AG09309 (cell line): ENCODE results near the gene DTWD2.
"Not testable (repeated sequence)": the region's sequence is repeated elsewhere in the genome, so short reads cannot be mapped to it uniquely, and the experiment has no call there.

Source experiments
- DNase-seq: peaks from one replicate; pipeline ENCODE4 v3.0.0-alpha.2; 2010; ENCODE audit warnings: low read depth
- H3K4me3 ChIP-seq: 2 replicates; pipeline ENCODE4 v1.5.1; 2011; ENCODE audit warnings: mild to moderate bottlenecking, low read depth, low read length, moderate library complexity; ENCODE audit not compliant: control insufficient read depth
- TF ChIP-seq, protein P1 (sequence below): IDR thresholded peaks from 2 replicates; pipeline ENCODE4 v1.5.1; 2011; ENCODE audit warnings: mild to moderate bottlenecking, low read depth, low read length, inconsistent platforms; ENCODE audit not compliant: insufficient read depth, control insufficient read depth; ENCODE audit errors: missing control alignments

The DTWD2 gene

DNA sequence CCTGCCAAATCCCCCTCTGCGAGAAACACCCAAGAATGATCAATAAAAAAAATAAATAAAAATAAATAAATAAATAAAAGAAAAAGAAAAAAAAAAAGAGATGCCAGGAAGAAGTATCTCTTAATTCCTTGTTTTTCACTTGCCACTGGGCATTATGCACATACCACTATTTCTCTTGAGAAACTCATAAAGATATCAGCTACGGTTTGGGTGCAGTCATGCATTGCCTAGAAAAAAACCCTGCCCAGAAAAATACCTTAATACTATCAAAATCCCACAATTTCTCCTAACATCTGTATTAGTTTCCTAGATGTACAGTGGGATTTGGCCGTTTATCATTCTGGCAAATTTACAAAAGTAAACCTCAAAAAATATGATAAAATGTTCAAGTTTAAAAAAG, 22.5 kb downstream of the DTWD2 start:
- TF ChIP-seq, protein P1, sequence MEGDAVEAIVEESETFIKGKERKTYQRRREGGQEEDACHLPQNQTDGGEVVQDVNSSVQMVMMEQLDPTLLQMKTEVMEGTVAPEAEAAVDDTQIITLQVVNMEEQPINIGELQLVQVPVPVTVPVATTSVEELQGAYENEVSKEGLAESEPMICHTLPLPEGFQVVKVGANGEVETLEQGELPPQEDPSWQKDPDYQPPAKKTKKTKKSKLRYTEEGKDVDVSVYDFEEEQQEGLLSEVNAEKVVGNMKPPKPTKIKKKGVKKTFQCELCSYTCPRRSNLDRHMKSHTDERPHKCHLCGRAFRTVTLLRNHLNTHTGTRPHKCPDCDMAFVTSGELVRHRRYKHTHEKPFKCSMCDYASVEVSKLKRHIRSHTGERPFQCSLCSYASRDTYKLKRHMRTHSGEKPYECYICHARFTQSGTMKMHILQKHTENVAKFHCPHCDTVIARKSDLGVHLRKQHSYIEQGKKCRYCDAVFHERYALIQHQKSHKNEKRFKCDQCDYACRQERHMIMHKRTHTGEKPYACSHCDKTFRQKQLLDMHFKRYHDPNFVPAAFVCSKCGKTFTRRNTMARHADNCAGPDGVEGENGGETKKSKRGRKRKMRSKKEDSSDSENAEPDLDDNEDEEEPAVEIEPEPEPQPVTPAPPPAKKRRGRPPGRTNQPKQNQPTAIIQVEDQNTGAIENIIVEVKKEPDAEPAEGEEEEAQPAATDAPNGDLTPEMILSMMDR = no peak
- no peak overlapping the region for H3K4me3 ChIP-seq
- DNase-seq = no peak

DNA sequence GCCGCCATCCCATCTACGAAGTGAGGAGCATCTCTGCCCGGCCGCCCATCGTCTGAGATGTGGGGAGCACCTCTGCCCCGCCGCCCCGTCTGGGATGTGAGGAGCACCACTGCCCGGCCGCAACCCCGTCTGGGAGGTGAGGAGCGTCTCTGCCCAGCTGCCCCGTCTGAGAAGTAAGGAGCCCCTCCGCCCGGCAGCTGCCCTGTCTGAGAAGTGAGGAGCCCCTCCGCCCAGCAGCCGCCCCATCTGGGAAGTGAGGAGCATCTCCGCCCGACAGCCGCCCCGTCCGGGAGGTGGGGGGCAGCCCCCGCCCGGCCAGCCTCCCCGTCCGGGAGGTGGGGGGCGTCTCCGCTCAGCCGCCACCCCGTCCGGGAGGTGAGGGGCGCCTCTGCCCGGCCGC, 23.4 kb downstream of the DTWD2 start:
- not testable (repeated sequence) for DNase-seq, H3K4me3 ChIP-seq

DNA sequence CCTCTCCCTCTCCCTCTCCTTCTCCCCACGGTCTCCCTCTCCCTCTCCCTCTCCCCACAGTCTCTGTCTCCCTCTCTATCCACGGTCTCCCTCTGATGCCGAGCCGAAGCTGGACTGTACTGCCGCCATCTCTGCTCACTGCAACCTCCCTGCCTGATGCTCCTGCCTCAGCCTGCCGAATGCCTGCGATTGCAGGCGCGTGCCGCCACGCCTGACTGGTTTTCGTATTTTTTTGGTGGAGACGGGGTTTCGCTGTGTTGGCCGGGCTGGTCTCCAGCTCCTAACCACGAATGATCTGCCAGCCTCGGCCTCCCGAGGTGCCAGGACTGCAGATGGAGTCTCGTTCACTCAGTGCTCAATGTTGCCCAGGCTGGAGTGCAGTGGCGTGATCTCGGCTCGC, 24.0 kb downstream of the DTWD2 start:
- not testable (repeated sequence) for DNase-seq, H3K4me3 ChIP-seq

DNA sequence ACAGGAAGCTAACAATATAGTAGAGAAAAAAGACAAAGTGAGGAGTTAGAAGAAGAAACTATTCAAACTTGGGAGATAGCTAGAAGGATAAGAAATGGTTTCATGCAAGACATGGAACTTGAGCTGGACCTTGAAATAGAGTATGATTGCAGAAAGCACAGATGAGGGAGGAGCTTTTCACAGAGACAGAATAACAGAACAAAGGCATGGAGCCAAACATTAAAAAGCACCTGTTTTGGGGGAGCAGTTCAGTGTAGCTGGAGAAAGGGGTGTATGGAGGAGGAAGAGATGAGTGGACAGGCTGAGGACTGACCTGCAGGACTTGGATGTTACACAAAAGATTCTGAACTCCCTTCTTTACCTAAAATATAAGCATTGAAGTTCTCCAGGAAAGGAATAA, 25.2 kb downstream of the DTWD2 start:
- TF ChIP-seq, protein P1 = no peak
- no peak overlapping the region for H3K4me3 ChIP-seq
- no peak for DNase-seq

DNA sequence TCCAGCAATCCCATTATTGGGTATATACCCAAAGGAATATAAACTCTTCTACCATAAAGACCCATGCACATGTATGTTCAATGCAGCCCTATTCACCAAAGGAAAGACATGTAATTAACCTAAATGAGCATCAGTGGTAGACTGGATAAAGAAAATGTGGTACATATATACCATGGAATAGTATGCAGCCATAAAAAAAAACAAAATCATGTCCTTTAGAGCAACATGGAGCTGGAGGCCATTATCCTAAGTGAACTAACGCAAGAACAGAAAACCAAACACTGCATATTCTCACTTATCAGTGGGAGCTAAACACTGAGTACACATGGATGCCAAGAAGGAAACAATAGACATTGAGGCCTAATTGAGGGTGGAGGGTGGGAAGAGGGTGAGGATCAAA, 27.8 kb downstream of the DTWD2 start:
- no peak for DNase-seq
- H3K4me3 ChIP-seq = no peak overlapping the region
- TF ChIP-seq, protein P1 = no peak

DNA sequence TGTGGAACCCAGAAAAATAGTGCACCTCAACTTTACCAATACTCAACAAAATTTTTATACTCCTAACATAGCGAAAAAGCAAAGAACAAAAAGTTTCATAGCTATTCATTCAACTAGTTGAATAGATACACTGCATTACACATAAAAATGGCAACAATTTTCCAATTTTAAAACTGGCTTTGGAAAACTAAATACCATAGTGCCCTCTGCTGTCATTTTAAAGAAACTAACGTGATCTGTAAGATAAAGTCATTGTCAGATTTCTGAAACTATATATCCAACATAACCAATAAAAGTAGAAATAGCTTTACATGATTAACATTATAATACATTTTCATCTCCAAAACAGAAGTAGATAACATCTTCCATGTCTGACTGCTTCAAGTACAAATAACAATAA, 31.6 kb downstream of the DTWD2 start:
- DNase-seq = no peak
- H3K4me3 ChIP-seq = no peak overlapping the region
- TF ChIP-seq, protein P1 = peak; percentile 26

DNA sequence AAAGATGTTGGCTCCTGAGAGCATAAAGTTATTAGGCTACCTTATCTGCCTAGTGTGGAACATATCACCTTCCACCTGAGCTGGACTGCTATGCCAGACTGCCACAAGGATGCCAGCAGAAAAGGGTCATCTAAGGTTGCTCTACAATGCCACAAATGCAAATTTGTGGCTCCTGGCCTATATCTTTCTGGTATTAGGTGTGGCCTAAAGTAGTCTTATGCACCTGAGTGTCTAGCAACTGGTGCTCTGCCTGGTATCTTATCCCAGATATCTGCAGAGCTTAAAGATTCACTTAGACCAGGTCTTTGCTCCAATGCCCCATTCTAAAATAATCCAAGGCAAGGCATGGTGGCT, 34.7 kb downstream of the DTWD2 start:
- TF ChIP-seq, protein P1 = no peak
- no peak overlapping the region for H3K4me3 ChIP-seq
- DNase-seq = no peak

DNA sequence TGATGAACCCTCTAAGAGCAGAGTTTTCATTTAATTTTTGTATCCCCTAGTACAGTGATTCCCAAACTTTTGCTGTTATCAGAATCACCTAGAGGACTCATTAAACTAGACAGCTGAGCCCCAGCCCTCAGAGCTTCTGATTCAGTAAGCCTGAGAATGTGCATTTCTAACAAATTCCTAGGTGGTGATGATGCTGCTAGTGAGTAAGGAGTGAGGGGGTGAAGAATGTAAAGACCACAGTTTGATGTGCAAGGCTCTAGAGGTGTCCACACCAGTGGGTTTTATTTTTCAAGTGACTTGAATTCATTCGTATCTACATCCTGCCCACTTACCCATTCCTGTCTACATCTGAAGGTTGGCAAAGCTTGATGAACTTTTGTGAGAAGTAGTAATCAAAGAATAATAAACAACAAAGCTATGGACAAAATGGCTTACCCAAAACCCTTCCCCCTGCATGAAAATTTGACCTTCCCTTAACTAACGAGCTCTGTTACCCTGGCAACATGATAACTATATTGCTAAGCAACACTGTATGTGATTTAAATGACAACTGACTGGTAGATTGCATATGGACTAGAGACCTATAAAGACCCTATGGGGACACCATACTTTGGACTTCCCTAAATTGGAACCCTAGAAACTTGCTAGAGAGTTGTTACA, 35.2 kb downstream of the DTWD2 start:
- TF ChIP-seq, protein P1 = no peak
- no peak for DNase-seq
- H3K4me3 ChIP-seq = no peak overlapping the region

DNA sequence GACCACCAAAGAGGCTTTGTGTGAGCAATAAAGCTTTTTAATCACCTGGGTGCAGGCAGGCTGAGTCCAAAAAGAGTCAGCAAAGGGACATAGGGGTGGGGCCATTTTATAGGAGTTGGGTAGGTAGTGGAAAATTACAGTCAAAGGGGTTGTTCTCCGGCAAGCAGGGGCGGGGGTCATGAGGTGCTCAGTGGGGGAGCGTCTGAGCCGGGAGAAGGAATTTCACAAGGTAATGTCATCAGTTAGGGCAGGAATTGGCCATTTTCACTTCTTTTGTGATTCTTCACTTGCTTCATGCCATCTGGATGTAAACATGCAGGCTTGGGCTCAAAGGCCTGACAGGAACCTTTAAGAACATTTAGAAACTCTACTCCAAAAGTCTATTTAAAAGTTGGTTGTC, 36.0 kb downstream of the DTWD2 start:
- not testable (repeated sequence) for H3K4me3 ChIP-seq, DNase-seq

DNA sequence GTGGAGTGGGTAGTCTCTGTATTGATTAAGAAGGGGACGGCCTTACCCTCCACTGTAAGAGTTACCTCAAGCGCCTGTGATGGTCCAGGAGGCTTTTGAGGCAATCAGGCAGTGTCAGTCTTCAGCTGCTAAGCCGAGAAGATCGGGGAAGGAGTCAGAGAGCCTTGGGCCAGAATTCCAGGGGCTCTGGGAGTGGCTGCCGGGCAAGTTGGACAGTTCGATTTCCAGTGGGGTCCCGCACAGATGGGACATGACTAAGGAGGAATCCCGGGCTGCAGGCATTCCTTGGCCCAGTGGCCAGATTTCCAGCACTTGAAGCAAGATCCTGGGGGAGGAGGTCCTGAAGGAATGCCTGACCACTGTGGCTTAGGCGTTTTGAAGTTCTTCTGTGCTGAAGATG, 38.0 kb downstream of the DTWD2 start:
- H3K4me3 ChIP-seq, DNase-seq: not testable (repeated sequence)
